SKM-1 treated with dmso at 0.1 percent for 144 hours (cell line): ENCODE data around the gene WDR86.

Experiments
- DNase-seq: peaks from one replicate; lab custom pipeline; 2025; ENCODE audit not compliant: unreplicated experiment; lab: John Stamatoyannopoulos, UW

Gene WDR86

DNA sequence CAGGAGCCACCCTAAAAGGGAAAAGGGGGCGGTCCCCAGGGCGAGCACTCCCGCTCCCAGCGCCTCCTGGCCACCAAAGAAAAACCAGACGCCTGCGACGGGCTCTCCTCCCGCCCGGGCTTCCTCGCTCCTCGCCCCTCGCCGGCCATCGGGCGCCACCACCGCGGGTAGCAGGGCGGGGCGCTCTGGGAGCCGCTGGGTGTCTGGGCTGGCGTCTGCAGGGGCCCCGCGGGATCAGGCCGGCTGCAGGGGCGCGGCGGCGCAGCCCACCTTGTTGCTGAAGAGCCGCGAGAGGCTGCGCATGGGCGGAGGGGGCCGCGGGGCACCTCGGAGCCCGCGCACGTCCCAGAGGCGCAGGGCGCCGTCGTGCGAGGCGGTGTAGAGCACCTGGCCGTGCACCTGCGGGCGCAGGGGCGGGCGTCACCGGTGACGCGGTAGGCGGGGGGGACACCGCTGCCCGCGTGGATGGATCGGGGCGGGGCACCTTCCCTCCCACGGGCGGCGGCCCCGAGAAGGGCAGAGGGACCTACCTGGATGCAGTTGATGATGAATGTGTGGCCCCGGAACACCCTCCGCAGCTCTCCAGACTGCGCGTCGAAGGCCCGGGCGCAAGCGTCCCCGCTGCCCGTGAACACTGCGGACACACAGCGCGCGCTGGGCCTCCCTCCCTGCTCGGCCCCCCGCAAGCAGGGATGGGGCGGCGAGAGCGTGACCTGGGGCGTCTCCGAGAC lies 28.3 kb downstream of the WDR86 start:
- no peak for DNase-seq

DNA sequence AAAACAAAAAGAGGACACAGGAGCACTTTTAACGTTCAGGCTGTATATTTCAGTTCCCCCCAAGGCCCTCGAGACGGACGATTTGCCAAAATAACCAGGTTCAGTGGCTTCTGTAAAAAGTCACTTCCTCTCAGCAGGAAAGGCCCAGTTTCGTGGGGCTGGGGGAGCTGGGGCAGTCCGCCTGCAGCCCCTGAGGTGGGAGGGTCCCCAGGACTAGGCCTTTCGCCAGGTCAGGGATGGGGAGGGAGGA lies 28.8 kb downstream of the WDR86 start:
- DNase-seq = no peak

DNA sequence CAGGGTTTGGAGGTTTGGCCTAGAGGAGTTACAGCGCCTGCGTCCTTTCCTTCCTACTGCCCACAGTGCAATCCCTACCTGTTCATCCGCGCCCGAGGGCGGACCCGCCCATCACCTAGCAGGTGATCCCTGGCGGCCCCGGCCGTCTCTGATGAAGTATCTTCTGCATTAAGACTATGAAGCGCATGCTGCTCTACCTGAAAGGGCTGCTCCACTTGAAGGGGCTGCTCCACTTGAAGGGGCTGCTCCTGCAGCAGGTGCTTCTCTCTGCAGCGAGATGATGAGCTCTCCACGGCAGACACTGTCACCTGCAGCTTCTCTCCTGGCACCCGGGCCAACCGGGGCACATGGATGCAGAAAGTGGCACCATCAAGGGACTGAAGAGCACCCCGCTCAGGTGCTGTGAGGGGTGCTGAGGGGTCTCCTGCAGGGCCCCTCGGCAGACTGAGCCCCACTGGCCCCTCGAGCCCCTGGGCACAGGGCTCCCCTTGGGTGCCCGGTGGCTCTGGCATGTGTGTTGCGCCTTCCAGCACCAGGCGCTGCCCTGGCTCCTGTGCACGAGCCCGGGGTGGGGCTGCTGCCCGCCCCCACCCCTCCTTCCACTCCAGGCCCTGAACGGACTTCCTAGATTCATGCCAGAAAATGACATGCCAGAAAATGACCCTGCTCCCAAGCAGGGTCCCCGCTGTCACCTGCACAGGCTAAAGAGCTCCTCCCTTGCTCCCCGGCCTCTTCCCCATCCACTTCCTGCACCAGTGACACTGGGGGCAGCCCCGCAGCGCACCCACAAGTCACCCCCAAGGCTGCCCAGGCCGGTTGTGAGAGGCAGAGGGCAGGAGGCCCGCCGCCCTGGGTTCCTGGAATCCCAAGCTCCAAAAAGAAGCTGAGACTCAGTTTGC lies 29.4 kb downstream of the WDR86 start:
- no peak for DNase-seq

DNA sequence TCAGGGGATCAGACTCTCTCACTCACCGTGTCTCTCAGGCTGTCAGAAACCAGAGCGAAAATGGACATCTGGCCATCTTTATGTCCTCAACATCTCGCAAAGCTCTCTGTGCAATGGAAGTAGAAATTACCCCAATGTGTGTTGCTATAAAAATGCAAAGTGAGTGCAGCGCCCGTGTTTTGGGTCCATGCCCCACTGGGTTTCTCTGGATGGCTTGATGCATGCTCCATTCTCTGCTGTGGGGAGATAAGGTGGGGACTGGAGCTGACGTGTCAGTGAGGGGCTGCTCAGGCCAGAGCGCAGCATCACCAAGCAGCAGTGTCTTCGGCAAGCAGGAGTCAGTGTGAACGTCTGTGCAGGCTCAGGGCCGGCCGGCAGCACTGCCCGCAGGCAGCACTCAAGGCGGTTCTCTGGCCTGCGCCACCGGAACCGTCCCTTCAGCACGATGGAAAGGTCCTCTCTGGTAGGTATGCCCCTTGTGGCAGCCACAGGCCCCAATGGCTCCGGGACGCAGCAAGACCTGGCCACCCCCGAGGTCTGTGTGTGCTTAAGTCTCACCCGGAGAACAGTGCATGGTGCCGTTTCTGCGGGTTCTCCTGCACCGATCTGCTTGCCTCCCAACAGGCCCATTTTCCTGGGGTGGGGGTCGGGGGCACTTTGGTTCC lies 30.2 kb downstream of the WDR86 start:
- no peak for DNase-seq

DNA sequence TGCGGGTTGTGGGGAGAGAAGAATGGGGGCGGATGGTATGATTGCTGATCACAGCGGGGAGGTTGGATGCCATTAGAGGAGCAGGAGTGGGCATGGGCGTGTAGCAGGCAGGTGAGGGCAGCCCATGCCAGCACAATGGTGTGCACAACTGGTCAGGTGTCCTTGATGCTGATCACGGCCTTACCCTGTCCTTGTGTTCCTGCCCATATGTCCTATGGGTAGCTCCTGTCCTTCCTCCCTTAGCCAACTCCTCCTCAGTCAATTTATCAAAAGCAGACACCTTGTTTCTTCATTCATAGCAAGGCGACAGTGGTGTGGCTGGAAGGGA lies 30.7 kb downstream of the WDR86 start:
- no peak for DNase-seq

DNA sequence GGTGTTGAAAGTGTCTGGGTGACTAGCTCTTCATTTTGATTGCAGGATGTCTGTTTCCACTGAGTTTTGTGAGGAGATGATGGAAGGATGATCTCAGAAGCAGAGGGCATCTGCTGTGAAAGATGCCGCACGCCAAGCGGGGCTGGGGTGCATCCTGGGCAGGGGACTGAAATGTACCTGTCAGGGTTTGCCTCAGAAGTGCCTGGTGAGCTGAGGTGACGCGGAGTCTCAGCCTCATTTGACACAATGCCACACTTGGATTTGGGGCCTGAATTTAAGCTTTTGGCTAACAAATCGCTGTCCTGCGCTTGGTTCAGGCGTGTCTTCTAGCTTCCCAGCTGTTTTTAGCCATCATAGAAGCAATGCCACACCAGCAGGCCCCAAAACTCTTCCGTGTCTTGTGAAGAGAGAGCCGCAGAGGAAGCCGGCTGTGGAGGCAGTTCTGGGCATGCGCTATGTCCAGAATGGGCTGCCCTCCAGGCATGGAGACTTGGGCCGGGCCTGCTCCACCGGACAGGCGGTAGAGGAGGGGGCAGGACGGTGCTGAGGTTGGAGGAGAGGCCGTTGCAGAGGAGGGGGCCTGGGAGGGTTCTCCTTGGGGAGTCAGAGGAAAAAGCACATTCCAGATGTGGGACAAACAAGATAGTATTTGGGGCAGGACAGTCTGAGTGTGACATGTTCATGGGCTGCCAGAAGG lies 31.2 kb downstream of the WDR86 start:
- DNase-seq = no peak

DNA sequence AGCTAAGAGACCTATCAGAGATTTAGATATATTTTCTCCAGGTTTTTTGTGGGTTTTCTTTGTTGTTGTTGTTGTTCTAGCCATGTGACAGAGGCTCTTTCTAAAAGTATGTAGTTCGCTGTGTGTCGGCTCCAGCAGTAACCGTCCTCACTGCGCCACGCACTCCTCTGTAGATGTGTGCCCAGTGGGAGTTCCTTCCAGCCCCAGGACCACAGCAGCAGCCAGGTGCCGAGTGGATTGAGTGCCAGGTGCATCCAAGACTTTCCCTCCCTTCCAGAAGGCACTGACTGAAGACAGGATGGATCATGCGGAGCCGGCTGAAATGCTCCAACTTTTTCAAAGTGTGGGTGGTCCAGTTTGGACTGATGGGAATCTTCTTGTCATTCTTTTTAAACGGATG lies 31.8 kb downstream of the WDR86 start:
- no peak for DNase-seq

DNA sequence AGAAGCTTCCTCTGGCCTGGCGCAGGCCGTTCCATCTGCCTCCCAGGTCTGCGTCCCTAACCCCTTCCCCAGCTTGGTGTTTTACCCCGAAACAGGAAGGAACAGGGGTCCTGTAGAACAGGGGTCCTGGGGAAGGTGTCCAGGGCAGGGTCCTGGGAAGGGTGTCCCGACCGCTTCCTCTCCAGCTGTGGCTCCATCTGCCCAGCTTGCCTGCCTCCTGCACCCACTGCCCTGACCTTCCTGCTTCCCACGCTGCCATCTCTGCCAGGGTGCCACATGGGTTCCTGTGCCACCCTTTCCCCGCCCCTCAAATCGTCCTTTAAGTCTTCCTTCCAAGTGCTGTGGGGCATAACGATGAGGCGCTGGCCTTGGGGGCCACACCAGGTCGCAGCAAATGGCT lies 32.4 kb downstream of the WDR86 start:
- no peak for DNase-seq

DNA sequence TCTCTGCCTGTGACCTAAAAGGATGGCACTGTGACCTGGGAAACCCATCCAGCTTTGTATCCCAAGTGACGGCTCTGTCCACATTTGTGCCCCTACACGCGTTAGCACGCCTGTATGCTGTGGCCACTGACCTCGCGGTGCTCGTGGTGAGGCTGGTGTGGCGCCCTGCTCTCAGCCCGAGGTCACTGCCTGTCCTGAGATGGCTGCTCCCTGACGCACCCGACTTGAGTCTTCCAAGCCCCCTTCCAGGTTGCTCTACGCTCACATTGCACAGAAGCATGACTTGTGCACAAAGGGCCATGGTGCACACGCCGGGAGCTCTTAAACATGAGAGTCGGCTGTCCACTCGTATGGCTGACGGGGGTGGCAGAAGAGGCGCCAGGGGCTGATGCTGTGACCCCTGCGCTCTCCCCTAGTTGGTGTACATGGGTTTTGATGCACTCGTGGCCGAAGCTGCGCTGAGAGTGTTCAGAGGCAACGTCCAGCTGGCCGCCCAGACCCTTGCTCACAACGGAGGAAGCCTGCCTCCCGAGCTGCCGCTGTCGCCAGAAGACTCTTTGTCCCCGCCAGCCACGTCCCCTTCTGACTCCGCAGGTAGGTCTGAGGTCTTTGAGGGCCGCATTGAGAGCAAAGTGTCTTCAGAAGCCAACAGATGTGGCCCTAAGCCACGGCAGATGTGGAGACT lies 33.5 kb downstream of the WDR86 start:
- DNase-seq = no peak

DNA sequence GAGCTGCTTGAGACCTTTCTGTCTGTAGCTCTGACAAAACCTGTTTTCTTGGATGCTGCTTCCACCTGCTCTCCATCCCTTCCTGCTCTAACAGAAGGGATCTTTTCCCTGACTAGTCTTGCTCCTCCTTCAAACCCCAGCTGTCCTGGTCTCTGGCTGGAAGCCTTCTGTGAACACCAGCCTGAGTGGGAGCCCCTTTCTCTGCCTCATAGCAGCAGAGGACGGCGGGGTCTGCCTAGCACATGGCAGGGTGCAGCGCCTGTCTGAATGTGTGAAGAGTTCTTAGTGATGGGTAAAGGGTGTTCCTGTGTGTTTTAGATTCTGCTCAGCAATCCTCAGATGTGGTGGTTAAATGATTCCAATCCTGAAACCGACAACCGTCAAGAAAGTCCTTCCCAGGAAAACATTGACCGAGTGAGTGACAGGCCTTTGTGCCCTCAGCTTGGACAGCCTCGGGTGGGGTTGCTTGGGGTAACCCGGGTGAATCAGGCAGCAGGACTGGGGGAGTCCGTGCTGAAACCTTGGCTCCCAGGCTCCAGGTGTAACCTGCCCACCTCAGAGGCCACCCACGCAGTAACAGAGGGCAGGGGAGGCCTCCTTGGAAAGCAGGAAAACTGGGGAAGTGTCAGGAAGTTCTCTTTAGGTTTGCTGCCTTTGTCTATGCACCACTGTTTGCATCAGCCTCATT lies 34.2 kb downstream of the WDR86 start:
- no peak for DNase-seq

DNA sequence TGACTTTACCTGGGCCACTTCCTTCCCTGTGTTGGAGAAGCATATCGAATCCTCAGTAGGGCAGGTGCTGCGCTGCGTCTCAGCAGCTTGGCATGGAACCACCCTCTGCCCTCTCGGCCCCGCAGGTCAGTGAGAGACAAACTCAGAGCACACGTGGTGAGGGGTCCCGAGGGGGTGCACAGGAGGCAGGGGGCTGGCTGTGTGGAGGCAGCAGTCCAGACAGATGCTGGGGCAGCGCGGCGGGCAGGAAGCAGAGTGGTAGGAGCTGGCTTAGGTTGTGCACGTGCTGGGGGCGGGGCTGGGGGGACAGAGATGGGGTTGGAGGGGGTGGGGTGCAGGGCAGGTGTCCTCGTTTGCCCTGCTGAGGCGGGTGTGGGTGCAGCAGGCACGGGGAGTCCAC lies 35.1 kb downstream of the WDR86 start:
- no peak for DNase-seq

DNA sequence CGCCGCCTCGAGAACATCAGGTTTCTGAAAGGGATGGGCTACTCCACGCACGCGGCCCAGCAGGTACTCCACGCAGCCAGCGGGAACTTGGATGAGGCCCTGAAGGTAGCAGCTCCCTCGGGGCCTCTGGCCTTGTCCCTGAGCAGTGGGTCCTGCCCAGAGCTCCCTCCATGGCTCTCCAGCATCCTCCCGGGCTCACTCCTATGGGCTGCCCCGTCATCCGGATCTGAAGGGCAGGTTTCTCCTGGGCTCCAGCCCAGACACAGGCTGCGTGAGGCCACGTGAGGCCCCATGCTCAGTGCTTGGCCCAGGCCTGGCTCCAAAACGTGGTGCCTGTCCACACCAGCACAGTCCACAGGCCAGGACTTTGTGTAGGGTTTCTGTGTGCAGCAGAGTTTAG lies 35.7 kb downstream of the WDR86 start:
- DNase-seq = no peak

DNA sequence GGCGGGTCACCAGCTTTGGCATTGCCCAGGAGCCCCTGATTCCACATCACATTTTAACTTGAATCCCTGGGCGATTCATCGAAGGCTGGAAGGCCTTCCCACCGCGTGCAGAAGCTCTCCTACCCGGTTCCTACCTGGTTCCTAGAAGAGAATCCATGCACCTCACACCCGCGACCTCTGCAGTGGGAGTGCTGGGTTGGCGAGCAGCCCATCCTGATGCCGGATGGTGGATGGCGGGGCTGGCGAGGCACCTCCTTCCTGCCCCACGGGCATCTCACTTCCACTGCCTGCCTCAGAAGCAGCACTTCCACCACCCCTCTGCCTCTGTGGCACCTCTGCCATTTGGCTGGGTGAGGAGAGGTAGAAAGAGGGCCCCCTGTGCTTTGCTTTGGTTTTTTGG lies 36.2 kb downstream of the WDR86 start:
- no peak for DNase-seq

DNA sequence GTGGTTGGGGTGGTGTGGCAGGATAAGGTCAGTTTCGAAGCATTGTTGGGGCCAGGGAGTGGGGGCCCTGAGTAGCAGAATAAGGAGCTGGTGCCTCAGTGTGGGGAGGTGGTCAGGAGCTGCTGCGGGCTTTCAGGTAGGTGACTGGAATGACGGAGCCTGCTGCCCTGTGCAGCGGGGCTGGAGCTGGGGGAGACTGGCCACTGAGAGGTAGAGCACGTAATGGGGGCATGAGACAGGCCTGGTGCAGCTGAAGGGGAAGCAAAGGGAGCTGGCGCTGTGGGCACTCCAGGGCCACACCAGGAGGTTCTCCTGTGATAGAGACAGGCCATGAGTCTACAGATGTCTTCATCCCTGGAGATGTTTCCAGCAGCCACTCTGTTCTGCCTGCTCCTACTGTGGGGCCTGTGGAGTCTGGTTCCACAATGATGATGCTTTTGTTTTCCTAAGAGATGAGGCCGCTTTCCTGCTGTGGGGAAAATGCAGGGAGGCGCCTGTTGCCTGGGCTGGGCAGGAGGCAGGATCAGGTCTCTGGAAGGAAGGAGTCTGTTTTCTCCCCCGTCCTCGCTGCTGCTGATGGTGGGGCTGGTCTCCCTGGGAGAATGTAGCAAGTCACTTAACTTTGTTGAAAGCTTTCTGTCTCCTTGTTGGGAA lies 37.1 kb downstream of the WDR86 start:
- DNase-seq = no peak

DNA sequence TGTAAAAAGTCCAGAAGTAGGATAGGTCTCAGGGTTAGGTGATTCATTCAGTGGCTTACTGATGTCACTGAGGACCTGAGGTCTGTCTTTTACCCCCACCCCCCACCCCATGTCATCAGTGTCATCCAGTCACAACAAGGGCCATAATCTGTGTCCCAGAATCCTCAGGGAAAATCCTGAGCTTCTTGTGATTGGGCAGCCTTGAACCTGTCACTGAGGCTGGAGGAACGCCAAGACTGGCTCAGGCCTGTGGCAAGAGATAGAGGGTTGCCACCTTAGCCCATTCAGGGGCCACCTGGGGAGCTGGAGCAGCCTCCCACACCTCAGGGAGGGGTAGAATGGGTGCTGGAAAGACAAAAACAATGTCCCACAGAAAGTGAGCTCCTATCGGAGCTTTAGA lies 38.6 kb downstream of the WDR86 start:
- no peak for DNase-seq

DNA sequence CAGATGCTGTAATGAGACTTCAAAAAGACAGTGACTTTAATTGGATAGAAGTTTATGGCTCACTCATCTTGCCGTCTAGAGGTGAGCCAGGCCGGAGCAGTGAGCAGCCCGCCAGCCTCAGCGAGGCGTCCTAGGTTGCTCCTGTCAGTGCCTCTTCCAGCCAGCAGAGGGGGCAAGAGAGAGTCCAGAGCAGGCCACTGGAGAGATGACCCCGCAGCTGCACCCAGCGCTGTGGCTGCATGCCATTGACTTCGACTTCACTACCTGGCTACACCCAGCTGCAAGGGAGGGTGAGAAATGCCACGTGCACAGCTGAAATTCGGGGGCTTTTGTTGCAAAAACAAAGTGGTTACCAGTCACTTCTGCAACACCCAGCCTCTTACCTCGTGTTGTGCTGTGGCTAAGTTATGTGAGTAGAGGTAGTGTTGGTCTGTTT lies 41.7 kb downstream of the WDR86 start:
- DNase-seq = peak; percentile 56

DNA sequence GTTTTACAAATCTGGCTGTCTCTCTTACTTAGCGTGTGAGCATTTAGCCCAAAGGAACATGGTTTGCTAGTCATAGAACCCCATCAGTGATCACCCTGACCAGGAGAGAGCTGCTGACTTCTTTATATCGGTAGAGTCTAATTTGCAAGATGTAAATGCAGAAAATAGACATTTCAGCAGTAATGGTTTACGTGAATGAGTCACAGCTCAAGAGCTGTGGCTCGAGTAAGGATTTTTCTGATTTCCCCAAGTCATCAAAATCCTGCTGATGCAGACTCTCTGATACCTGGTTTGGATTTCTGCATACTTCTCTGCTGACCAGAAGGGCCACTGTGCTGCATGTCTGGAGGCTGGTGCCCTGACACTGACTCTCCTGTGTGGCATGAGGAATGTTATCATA lies 42.6 kb downstream of the WDR86 start:
- DNase-seq = no peak

DNA sequence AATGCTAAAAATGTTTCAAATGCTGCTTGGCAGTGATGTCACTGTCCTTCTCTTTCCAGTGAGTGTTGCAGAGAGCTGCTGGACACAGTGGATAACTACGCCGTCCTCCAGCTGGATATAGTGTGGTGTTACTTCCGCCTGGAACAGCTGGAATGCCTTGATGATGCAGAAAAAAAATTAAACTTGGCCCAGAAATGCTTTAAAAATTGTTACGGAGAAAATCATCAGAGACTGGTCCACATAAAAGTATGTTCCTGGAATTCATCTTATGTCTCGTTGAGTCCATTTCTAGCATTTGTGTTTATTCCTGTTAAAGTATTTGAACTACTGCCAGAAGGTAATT lies 43.0 kb downstream of the WDR86 start:
- DNase-seq = no peak

DNA sequence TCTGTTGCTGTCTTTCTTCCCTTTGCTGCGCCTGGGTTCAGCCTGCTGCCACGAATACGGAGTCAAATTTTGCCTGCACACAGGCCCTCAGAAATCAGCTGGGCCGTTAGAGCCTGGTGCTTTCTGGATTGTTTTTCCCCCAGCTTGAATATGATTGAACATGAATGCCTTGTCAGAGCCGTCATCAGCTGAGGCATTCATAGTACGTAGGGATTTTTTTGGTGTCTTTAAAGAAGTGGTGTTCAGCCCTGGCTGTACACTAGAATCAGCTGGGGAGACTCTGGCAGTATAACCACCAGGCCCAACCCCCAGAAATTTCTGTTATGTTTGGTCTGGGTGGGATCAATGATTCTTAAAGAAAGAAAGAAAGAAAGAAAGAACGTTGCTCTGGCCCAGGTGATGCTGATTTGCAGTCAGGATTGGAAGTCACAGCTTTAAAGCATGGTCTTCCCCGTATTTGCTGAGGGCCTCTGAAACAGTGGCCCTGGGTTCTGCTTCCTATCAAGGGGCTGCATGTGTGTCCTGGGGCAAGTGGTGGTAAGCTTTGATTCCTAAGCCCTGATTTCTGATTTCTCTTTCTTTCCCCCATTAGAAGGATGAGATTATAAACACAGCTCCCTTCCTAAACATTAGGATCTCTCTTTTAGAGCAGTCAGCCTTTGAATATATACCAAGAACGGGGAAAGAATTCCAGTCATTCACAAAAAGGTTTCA lies 43.5 kb downstream of the WDR86 start:
- no peak for DNase-seq

DNA sequence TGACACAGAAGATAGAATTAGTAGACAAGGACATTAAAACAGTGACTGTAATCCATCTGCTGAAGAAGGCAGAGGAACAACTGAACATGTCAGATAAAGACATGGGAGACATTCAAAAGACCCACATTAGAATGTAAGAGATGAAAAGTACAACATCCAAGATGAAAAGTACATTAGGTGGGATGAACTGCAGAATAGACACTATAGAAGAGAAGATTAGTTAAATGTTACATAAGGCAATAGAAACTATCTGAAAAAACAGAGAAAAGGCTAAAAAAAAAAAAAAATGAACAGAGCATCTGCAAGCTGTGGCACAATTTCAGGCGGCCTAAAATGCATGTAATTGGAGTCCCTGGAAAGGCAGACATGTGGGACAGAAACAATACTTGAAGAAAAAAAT lies 46.7 kb downstream of the WDR86 start:
- no peak for DNase-seq
